GM21390 (cell line): Measurements from ENCODE around the gene MYOZ3.

ENCODE experiments used
- ATAC-seq: cut with Tn5 transposase; IDR thresholded peaks from one replicate; pipeline ENCODE4 v1.9.1; 2021; ENCODE audit not compliant: unreplicated experiment

MYOZ3 gene, protein sequence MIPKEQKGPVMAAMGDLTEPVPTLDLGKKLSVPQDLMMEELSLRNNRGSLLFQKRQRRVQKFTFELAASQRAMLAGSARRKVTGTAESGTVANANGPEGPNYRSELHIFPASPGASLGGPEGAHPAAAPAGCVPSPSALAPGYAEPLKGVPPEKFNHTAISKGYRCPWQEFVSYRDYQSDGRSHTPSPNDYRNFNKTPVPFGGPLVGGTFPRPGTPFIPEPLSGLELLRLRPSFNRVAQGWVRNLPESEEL

GRCh38 chr5:150661086-150661485 lies at the start of gene MYOZ3:
MYOZ3 (plus strand) TSS chr5:150661251; CDS start chr5:150662942, 1,691 bp downstream.
- ATAC-seq = no peak

GRCh38 chr5:150612405-150612804 lies 48.6 kb upstream of the MYOZ3 start:
- no peak for ATAC-seq

DNA sequence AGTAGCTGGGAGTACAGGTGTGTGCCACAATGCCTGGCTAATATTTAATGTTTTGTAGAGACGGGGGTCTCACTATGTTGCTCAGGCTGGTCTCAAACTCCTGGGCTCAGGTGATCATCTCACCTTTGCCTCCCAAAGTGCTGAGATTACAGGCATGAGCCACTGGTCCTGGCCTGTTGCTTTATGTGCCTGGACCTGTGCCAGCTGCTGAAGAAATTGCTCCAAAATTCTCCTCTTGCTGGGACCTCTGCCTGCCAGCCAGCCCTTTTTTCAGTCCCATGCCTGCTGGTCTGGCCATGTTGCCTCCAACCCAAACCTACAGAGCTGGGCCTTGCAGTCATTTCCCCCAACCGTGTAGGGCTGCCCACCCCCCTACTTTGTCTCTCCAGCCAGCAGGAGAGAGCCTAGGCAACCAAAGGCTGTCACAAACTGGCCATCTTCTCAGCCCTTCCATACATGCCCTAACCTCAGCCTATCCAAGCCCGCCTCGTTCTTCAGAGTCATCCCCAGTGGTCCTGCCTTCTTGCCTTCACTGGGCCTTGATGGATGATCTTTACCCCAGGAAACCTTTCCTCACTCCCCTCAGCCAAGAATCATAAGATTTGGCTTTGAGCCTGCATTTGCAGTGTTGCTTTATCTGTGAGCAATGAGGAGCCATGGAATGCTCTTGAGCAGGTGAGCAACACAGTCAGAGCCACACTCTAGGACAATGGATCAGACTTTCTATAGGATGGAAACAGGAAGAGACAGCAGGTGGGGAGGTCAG lies 48.0 kb upstream of the MYOZ3 start:
- no peak for ATAC-seq

DNA sequence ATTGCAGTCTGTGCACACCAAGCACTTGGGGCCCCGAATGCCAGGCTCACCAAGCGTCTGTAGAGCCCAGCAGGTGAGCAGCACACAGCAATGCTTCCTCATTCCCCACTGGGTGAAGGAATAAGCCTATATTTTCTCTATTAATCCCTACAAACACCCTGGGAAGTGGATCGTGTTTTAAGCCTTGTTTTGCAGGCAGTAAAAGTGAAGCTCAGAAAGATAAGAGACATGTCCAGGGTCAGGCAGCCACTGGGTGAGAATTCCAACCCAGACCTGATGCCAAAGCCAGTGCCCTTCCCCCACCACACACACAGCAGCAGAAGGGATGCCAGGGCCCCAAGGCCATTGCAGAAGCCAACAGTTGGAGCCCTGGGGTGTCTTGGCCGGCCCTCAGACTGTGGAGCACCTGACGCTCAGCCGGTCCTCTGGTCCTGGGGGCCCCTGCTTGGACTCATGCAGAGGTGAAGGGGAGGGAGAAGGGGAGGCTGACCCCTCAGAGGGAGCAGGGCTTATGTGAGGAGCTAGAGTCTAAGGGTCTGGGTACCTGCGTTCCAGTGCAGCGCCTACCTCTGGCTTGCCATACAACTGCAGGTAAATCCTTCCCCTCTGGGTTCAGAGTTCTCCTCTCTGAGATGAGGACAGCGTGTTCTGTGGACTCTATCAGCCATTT lies 46.9 kb upstream of the MYOZ3 start:
- ATAC-seq = no peak

DNA sequence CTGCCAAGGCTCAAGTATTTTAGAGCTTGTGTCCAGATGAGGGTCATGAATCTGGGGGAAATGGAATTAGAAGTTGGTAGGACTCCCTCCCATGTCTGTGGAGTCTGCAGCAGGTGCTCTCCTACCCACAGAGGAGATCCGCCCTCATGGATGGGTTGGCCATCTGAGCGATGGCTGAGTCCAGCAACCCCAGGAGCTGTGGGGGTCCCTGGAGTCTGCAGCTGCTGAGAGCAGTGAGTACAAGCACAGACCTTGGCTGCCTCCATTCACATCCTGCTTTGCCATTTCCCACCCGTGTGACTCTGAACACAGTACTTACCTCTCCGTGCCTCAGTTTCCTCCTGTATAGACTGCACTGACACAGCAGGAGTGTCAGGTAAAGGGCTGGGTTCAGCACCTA lies 46.4 kb upstream of the MYOZ3 start:
- no peak for ATAC-seq

DNA sequence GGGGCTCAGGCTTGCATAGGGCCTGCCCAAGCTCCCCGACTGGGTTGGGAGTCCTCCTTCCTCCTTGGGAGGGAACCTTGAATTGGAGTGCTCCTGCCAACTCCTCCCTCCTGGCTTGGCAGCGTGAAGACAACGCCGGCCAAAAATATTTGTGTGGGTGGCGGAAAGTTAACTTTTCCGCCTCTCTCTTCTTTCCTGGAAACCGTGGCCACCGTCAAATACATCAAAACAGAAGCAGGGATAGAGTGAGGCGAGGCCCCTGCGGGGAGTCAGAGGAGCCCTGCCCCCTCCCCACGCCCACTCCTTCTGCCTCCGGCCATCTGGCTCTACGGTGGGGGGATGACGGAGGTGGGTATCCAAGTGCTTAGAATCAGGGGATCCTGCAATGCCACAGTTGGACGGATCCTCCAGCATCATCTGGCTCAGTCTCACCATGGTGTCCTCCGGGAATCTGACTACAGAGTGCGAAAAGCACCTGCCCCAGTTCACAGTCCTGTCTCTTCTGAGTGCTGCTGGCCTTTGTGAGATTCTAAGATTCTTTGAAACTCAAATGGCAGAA lies 45.8 kb upstream of the MYOZ3 start:
- no peak for ATAC-seq

GRCh38 chr5:150616024-150616470 lies 45.0 kb upstream of the MYOZ3 start:
- ATAC-seq = no peak

- ATAC-seq = no peak
Observed at GRCh38 chr5:150616506-150616905, 44.5 kb upstream of the MYOZ3 start.

DNA sequence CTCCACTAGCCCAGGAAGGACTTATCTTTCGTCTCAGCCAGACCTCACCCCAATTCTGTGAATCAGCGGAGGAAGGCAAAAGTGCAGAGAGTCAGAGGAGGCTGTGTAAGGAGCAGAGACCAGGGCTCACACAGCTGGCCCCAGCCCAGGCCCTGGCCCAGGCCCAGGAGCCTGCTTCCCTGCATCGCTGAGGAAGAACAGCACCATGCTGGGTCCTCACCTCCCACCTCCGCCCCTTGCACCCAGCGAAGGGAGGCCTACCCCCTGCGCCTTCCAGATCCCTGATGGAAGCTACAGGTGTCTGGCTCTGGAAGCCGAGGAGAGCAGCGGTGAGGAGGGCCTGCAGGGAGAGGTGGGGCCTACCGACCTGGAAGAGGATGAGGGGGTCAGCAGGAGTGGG lies 42.9 kb upstream of the MYOZ3 start:
- ATAC-seq = no peak

- ATAC-seq = no peak
Observed at GRCh38 chr5:150618588-150619281, 42.3 kb upstream of the MYOZ3 start.

GRCh38 chr5:150619359-150620230 lies 41.5 kb upstream of the MYOZ3 start:
- ATAC-seq = no peak

DNA sequence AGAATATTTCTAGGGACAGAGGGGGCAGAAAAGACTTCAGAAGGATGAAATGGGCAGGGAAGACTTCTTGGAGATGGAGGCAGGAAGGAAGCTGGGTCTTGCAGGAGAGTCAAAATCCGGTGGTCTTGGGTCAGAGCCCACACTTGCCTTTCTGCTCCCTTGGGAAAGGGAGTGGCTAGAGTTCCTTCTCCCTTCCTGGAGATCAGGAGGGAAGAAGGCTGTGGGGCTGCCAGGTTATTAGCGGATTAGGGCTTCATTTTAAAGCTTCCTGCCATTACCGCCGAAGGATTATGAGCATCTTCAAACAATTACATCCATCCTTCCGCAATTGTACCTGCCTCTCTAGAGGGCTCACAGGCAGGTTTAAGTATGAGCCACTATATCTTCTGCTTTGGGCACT lies 39.8 kb upstream of the MYOZ3 start:
- ATAC-seq = no peak

DNA sequence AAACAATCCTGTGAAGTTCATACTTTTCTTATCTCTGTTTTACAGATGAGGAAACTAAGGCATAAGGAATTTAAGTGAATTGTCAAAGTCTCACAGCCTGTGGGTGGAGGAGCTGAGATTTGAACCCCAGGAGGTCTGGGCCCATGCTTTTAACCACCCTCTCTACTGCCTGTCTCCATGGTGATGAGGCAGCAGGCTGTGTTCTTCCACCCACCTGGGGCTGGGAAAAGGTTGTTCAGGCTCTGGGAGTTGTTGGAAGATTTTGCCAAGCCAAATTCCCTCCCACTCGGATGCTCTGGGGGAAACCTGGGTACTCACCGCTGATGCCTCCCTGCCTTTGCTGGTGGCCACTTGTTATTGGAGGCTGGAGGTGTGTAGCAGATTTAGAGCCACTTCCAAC lies 38.9 kb upstream of the MYOZ3 start:
- no peak for ATAC-seq

GRCh38 chr5:150623152-150623877 lies 37.7 kb upstream of the MYOZ3 start:
- no peak for ATAC-seq

DNA sequence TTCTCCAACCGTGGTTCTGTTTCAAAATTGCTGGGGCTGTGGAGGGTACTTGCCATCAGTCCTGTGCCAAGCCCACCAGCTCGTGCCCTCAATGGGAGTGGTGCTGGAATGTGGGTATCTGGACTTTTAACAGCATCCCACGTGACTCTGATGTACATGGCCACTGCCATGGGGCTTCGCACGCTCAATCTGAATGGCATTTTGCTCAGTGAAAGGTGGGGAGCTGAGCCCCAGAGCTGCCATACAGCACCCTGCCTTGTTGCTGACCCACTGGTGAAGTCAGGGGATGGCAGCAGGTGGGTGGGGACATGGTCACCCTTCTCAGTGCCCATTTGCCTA lies 37.2 kb upstream of the MYOZ3 start:
- no peak for ATAC-seq

DNA sequence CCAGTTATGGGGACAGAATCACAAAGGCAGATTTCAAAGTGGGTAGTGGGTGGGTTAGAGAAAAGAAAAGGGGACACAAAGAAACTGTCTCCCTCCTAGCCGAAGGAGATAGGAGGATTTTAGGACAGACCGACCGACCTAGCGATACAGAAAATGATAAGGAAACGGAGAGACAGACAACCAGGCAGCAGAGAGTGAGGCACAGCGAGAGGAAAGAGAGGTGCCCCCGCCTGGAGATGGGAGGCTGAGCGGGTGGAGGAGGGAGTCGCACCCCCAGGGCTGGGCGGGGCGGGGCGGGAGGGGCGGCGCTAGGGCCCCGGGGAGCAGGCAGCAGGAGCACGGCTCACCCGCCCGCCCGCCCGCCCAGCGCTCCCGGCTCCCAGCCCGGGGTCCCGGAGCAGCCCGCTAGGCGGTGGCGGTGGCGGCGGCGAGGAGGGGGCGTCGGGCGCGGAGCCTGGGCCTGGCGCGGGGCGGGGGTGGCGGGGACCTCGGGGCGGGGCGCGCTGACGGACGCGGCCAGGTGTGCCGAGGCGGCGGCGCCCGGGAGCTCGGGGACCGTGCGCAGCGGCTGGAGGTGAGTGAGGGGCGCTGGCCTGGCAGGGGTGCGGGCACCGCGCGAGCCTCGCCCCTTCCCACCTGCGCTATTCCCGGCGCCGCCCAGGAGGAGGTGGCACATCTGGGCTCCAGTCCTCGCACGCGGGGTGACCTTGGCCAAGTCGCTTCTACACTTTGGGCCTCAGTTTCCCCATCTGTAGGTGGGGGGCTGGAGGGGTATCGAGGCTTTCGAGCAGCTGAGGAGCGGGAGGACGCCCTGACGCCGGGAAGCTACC lies 36.5 kb upstream of the MYOZ3 start:
- peak; percentile 34 for ATAC-seq

DNA sequence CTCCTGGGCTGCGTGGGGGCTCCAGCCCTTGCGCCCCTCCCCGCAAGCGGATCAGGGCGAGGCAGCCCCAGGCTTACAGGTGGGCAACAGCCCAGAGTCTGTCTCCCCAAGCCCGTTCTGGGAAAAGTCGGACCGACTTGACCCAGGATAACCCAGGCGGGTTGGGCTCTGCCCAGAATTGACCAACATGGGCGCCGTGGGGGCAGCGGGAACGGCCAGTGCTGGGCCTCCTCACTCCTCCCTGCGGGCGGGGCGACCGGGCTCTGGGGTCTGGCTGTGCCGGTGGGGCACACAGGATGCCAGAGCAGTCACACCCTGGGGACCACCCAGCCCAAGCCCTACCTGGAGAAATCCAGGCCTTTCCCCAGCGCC lies 35.9 kb upstream of the MYOZ3 start:
- ATAC-seq = no peak

DNA sequence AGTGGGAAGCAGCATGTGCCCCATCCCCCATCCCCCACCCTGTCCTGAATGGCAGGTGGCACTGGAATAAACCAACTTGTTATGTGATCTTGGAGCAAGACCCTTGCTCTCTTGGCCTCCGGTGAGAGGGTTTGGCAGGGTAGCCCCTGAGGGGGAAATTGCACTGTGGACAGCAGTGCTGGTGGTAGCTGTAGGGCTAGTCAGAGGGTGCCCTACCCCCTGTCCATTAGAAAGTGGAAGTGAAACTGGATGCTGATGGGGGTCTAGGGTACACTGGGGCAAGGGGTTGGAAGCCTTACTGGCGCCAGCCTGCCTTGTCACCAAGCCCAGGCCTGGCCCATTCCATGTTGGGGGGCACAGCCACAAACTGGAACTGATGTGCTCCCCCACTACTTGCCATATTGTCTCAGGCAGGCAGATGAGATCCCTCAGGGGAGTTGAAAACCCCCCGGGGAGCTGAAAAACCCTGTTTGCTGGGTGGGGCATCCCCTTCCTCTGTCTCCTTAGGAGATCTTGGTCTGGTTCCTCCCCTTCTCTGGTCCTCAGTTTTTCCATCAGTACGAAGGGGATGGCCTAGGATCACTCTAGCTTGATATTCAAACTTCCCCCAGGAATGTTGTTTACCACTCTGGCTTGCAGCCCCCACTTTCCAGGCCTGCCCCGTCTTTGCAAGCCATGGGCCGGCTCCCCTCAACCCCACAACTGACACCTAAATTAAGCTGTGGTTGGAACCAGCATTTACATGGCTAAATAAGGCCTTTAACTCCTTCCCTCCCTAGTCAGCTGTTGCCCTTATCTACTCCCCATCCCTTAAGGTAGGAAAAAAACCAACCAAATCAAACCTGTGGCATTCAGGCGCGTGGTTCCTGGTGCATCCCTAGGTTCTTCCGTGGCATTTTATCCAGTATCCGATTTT lies 35.0 kb upstream of the MYOZ3 start:
- peak; percentile 41 for ATAC-seq
